Measurements from ENCODE around the gene VAV1. TPM values are rescaled to one million over a fixed set of nuclear protein-coding genes. Genes with fewer than 3 reads are reported as not detected.

The VAV1 gene
- total RNA-seq, 1 experiment from 2014 or later: 5.3 TPM

GRCh38 chr19:6891761-6892385, 119.4 kb downstream of the VAV1 start:
- no peak for DNase-seq (ENCODE audit: low read depth)
- in situ Hi-C loops (cut with HindIII; ENCODE audit: low pct_unique_long_range_greater_than_20kb, low sequenced_read_pairs): no loop called here

GRCh38 chr19:6894313-6894712, 121.8 kb downstream of the VAV1 start:
- no peak for DNase-seq (ENCODE audit: low read depth)
- in situ Hi-C loops (cut with HindIII; ENCODE audit: low pct_unique_long_range_greater_than_20kb, low sequenced_read_pairs): no loop called here

GRCh38 chr19:6903446-6903845, 130.9 kb downstream of the VAV1 start:
- no peak for DNase-seq (ENCODE audit: low read depth)
- in situ Hi-C loops (cut with HindIII; ENCODE audit: low pct_unique_long_range_greater_than_20kb, low sequenced_read_pairs): no loop called here

- in situ Hi-C loops (cut with HindIII; ENCODE audit: low pct_unique_long_range_greater_than_20kb, low sequenced_read_pairs): no loop called here
- no peak for DNase-seq (ENCODE audit: low read depth)
These were observed 134.1 kb downstream of the VAV1 start for GRCh38 chr19:6906559-6907060.

Other genes starting within 250 kb of the VAV1 start
- gene TNFSF9, start 241.7 kb upstream of the VAV1 start, total RNA-seq (2014; rRNA removed; shearing (Covaris generic); ENCODE audit: low replicate concordance): 94.6 and 119 TPM in 2 replicates
- gene CD70, start 181.6 kb upstream of the VAV1 start, total RNA-seq (2014; rRNA removed; shearing (Covaris generic); ENCODE audit: low replicate concordance): 274 and 291 TPM in 2 replicates
- gene TNFSF14, start 102.5 kb upstream of the VAV1 start, total RNA-seq (2014; rRNA removed; shearing (Covaris generic); ENCODE audit: low replicate concordance): not detected in 2 replicates
- gene C3, start 52.1 kb upstream of the VAV1 start, total RNA-seq (2014; rRNA removed; shearing (Covaris generic); ENCODE audit: low replicate concordance): 4.0 and 6.5 TPM in 2 replicates
- gene GPR108, start 35.1 kb upstream of the VAV1 start, total RNA-seq (2014; rRNA removed; shearing (Covaris generic); ENCODE audit: low replicate concordance): 52.8 TPM in 2 replicates
- gene TRIP10, start 33.0 kb upstream of the VAV1 start, total RNA-seq (2014; rRNA removed; shearing (Covaris generic); ENCODE audit: low replicate concordance): 39.4 and 50.5 TPM in 2 replicates
- gene SH2D3A, start 5.3 kb upstream of the VAV1 start, total RNA-seq (2014; rRNA removed; shearing (Covaris generic); ENCODE audit: low replicate concordance): 12.9 and 22.1 TPM in 2 replicates
- 11.4 and 15.0 TPM in 2 replicates for gene ADGRE1, start 114.9 kb downstream of the VAV1 start, total RNA-seq (2014; rRNA removed; shearing (Covaris generic); ENCODE audit: low replicate concordance)
- gene MBD3L2B, start 248.7 kb downstream of the VAV1 start, total RNA-seq (2014; rRNA removed; shearing (Covaris generic); ENCODE audit: low replicate concordance): not detected in 2 replicates

All from Caki2 (cell line).